Activated CD4-positive, alpha-beta T cell treated with anti-CD3 and anti-CD28 coated beads, Interleukin-2, Interleukin-4, amounts not matched to agents 100 ng/mL and 50 ng/mL, durations not matched to agents 16 hours and 8 hours (primary cell): Measurements from ENCODE around the gene EPDR1.

ENCODE experiments used
- DNase-seq: peaks from one replicate; pipeline ENCODE4 v3.0.0-alpha.2; 2020; ENCODE audit warnings: low spot score

EPDR1 gene

GRCh38 chr7:37981664-37982063 is 61.2 kb downstream of the EPDR1 start:
- no peak for DNase-seq

- no peak for DNase-seq
Measured at GRCh38 chr7:37982423-37982822, 62.0 kb downstream of the EPDR1 start.

GRCh38 chr7:37984750-37985390 is 64.4 kb downstream of the EPDR1 start:
- DNase-seq = no peak

- no peak for DNase-seq
Measured at GRCh38 chr7:37986908-37987330, 66.5 kb downstream of the EPDR1 start.

GRCh38 chr7:37987732-37988131 is 67.3 kb downstream of the EPDR1 start:
- no peak for DNase-seq

GRCh38 chr7:37988721-37989650 is 68.5 kb downstream of the EPDR1 start:
- DNase-seq = no peak

- no peak for DNase-seq
Measured at GRCh38 chr7:37990337-37990736, 69.9 kb downstream of the EPDR1 start.

GRCh38 chr7:37993060-37993501 is 72.6 kb downstream of the EPDR1 start:
- DNase-seq = no peak

GRCh38 chr7:37999673-38000072 is 79.2 kb downstream of the EPDR1 start:
- no peak for DNase-seq

GRCh38 chr7:38000272-38000671 is 79.8 kb downstream of the EPDR1 start:
- no peak for DNase-seq
